Glomerular visceral epithelial cell (primary cell): ENCODE data around the gene FAM114A1.
A peak's percentile ranks its signal among the peaks of the same experiment; 100 is the strongest.

Source experiments
- DNase-seq: peaks from one replicate; pipeline ENCODE4 v3.0.0-alpha.2; 2016; ENCODE audit errors: extremely low spot score

The FAM114A1 gene

DNA sequence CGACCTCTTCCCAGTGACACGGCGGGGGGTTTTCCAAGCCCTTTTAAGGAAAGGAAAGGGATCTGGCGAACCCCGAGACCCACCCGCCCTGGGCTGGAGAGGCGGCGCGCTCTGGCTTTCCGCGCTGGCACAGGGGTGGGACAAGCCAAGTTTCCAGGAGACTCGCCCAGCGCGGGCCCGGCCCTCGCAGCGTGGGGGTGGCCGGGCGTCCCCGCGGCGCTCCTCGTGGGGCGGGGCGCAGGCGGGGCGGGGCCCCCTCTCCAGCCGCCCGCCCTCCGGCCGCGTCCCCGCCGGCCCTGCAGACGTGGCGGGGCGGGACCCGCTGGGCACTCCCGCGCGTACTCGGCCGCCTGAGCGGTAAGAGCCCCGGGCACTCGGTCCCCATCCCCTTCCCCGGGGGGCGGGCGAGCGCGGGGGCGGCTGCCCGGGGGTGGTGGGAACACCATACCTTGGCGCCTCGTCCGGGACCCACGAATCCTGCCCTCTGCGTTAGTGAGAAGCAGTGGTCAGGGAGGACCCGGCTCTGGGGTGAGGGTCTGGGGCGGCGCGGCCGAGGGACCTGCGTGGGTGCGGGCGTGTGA, at the start of gene FAM114A1:
TSS of gene FAM114A1 (plus strand) at position 329 of the 581 bp plus-strand sequence. CDS start 10,273 bp downstream, outside the sequence.
- peak; percentile 90 for DNase-seq

DNA sequence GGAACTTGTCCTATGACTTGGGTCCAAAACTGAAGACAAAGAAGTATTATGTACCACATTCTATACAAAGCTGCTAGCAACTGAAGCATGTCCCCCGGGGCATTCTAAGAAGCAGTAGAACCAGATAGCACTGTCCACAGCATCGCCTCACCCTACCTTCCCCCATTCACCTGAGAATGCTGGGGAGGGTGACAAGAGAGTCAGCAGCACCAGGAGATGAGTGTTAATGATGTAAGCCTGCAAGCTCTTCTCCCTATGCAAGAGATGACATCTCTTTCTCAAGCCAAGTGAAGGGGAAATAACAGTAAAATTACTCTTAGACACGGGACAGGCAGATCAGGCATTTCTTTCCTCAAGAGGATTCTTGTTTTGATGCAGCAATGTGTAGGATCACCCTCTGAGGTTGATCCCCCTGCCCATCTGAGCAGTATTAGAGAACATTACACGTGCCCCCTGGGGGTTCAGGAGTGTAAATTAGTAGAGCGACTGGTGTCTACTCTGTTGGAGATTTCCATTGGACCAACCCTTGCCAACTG, 49.1 kb upstream of the FAM114A1 start:
- no peak for DNase-seq

DNA sequence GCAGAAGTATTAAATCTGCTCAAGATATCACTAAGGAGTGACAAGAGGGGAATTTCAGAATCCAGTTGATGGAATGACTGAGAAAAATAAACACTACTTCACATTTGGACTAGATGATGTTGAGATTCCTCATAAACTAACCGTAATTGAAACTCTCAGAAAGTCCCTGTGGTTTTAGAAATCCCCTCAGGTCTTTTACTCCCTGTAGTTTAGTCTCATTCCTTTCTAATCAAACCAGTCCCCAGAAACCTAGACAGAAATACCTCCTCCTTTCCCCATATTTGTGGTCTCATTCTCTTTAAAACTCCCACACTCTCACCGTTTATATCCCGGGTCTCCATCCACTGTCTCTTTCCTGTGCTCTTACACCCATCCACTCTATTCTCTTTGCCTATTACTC, 48.0 kb upstream of the FAM114A1 start:
- peak; percentile 20 for DNase-seq

DNA sequence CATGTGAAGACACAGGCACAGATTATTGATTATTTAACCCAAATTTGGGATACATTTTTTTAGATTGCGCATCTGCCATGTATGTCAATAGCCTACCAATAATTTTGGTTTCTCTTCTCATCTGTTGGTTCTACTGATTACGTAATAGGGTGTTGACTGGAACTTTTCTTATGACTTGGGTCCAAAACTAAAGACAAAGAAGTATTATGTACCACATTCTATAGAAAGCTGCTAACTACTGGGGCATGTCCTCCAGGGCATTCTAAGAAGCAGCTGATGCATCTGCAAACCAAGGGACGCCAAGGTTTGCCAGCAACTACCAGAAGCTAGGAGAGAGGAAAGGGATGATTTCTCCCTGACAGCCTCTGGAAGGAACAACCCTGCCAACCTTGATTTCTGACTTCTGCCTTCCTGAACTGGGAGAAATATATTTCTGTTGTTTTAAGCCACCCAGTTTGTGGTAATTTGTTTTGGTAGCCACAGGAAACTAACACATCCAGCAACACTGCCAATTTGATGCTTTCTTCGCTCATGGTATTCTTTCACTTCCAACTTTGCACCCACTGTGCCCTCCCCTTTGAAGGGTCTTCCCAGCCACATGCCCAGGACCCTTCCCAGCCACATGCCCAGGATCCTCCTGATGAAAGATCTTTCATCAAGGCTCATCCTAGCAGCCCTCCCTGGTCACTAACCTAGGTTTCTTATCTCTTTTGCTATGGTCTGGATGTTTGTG, 47.1 kb upstream of the FAM114A1 start:
- no peak for DNase-seq

DNA sequence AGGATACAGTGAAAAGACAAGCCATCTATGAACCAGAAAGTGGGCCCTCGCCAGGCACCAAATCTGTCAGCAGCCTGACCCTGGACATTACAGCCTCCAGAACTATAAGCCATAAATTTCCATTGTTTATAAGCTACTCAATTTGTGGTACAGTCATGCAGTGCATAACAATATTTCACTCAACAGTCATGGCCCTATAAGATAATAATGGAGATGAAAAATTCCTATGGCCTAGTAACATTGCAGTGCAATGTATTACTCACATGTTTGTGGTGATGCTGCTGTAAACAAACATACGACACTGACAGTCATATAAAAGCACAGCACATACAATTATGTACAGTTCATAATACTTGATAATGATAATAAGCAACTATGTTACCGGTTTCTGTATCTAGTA, 45.9 kb upstream of the FAM114A1 start:
- no peak for DNase-seq

DNA sequence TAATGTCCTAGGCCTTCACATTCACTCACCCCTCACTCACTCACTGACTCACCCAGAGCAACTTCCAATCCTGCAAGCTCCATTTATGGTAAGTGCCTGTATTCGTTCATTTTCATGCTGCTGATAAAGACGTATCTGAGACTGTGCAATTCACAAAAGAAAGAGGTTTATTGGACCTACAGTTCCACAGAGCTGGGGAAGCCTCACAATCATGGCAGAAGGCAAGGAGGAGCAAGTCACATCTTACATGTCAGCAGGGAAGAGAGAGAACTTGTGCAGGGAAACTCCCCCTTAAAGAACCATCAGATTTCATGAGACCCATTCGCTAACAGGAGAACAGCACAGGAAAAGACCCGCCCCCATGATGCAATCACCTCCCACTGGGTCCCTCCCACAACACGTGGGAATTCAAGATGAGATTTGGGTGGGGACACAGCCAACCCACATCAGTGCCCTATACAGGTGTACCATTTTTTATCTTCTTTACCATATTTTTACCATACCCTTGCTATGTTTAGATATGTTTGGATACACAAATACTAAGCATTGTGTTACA, 44.8 kb upstream of the FAM114A1 start:
- DNase-seq, result no peak

DNA sequence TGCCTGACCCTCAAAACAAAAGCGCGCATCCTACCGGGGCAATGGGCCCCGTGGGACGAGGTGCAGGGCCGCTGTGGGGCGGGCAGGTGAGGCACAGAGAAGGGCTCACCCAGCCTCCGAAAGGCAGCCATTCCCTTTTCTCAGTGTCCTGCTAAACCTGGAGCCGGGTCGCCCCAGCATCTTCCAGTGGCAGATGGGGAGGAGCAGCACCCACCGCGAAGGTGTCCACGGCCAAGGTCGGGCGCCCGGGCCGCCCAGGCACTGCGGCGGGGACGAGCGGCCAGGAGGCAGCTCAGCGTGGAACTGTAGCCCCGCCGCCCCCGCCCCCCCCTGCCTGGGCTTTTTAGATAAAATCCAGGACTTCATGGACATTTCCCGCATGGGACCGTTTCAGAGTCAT, 43.8 kb upstream of the FAM114A1 start:
- no peak for DNase-seq

DNA sequence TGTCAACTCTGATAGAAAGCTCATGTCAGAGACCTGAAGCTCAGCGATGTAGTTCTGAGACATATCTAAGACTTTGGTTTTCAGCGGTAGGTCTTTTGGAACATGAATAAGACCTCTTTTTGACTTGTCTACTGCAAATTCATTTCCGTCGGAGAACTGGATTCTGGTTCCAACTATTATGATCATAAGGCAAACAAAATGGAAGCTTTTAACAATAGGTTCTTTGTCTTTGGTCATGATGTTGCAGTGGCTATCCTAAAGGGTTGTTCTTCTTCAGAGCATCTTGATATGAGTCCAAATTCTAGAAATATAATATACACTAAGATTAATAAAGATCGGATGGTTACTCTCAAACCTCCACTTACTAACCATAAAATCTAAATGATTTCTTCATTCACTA, 38.4 kb upstream of the FAM114A1 start:
- DNase-seq, result no peak

DNA sequence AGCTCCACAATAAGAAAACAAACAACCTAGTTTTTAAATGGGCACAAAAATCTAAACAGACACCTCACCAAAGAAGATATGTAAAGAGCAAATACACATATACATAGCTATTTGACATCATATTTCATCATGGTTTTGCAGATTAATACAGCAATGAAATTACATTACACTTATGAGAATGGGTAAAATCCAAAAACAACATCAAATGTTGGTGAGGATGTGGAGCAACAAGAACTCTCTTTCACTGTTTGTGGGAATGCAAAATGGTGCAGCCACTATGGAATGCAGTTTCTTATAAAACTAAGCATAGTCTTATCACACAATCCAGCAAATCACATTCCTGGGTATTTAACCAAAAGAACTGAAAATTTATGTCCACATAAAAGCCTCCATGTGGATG, 36.0 kb upstream of the FAM114A1 start:
- no peak for DNase-seq

DNA sequence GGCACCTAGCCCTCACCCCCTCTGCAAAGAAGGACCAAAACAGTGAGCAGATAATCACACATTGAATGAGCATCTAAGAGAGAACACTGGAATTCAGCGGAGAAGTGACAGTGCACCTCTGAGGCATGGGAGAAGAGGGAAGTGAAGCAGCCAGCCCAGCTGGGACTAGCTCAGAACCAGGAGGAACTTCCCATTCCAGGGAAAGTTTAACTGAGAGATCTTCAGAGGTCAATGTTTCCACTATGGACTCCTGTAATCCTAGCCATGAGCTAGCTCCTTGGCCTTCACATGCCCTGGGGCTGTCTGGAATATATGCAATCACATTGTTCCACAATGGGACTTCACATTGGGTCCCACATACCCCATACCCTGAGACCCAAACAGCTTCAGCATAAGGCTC, 35.4 kb upstream of the FAM114A1 start:
- no peak for DNase-seq

DNA sequence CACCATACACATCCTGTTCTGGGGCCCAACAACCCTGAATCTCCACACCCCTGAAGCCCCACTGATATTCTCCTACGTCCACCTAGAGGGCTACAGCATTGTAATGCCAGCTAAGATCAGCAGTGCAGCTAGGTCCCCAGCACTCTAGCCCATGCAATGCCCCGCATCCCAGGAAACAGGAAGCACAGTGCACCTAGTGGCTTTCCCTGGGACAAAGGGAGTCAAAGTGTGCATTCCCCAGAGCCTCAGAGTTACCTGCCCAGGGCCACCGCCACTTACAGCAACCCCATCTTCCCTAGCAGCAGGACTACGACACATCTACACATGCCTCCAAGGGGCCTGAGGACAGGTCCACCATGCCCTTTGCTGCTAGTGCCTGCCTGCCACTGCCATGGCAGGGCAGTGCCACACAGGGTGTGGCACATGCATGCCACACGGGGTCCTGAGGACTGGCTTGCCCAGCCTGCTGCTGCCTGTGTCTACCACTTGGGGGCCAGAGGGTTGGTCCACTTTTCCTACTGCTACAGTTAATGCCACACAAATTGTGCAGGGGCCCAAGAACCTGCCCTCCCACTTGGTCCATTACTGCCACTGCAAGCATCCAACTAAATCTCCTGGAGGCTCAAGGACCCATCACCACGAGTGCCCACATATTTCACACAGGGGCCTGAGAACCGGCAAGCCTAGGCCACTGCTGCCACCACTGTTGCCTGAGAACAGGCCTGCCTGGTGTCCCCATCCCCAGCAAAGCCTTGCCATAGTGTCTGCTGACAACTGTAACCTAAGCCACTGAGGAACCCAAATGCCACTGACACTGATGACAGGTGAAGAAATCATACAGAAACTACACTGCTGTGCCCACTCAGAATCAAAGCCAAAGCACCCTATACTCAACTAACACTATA, 34.7 kb upstream of the FAM114A1 start:
- DNase-seq, result no peak

DNA sequence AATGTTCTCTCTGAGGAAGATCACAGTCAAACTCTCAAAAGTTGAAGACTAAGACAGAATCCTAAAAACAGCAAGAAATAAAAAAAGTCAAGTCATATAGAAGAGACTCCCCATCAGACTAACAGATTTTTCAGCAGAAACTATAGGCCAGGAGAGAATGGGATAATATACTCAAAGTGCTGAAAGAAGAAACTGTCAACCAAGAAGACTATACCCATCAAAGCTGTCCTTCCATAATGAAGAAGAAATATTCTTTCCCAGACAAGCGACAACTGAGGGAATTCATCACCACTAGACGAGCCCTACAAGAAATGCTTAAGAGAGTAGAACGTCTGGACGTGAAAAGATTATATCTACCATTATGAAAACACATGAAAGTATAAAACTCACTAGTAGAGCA, 33.0 kb upstream of the FAM114A1 start:
- DNase-seq, result no peak

DNA sequence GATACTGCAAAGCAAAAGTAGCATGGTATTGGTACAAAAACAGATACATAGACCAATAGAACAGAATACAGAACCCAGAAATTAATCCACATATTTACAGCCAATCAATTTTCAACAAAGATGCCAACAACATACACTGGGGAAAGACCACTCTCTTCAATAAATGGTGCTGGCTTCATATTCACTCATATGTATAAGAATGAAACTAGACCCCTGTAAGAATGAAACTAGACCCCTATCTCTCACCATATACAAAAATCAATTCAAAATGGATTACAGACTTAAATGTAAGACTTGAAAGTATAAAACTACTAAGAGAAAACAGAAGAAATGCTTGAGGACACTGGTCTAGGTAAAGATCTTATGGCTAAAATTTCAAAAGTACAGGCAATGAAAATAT, 30.3 kb upstream of the FAM114A1 start:
- DNase-seq, result no peak

DNA sequence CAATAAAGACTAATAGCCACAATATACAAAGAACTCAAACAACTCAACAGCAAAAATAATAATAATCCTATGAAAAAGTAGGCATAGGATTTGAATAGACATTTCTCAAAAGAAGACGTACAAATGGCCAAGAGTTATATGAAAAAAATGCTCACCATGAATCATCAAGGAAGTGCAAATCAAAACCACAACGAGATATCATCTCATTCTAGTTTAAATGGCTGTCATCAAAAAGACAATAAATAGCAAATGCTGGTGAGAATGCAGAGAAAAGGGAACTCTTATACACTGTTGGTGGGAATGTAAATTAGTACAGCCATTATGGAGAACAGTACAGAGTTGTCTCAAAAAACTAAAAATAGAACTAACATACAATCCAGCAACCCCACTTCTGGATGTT, 29.8 kb upstream of the FAM114A1 start:
- no peak for DNase-seq

DNA sequence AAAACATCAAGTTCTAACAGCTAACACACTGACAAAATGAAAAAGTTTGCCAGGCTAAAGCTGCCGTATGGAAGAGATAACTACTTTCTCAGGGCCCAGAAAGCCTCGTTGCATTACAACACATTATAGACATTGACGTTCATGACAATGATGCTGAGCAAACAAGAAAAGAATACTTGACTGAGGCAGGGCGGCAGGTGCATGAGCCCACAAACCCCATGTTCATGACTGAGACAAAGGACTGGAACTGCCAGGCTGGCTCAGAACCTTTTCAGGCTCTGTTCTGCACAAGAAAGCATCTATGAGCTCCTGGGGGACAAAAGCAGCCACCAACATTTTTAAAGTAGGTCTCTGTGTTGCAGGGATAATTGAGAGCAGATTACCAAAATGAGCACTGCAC, 24.6 kb upstream of the FAM114A1 start:
- no peak for DNase-seq

DNA sequence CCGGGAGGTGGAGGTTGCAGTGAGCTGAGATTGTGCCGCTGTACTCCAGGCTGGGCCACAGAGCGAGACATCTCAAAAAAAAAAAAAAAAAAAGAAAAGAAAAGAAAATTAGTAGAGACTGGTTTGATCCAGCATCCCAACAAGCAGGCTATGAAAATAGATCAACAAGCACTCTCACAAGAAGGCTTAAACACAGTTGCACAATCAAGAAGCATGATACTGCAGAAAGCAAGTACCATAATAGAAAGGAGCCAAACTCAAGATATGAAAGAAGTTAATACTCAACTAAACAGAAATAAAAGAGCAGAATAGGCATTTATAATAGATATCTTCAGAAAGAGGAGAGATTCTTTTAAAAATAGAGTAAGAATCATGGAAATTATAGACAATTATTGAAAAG, 21.6 kb upstream of the FAM114A1 start:
- DNase-seq, result no peak

DNA sequence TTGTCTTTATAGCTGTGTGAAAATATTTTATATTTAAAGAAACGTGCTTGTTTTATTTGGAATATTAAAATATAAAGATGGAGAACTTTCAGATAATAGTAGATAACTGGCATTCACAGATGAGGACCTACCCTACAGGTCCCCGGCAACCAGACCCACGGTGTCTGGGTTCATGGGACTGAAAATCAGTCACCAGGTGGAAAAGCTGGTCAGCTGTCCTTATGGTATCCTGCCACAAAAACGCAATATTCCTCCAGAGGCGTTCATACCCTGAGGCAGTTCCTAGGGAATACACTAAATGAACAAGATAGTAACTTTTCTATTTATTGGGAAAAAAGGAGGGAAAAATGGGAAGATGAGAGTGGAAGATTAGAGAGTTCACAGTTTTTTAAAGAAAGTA, 12.1 kb upstream of the FAM114A1 start:
- DNase-seq, result no peak

DNA sequence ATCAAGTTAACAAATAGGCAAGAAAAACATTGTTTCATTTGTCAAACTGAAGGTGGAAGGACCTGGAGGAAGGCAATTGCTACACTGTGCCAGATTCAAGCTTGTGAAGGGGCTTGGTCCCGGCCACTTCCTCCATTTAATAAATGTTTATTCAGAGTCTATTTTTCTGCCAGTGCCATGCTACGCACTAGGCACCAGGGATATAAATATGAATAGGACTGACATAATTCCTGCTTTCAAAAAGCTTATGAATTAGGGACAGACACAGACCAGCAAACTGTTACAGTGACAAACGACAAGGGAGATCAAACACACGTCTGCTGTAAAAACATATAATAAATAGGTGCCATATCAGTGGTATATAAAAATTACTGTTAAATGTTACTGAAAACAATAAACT, 11.6 kb upstream of the FAM114A1 start:
- no peak for DNase-seq

DNA sequence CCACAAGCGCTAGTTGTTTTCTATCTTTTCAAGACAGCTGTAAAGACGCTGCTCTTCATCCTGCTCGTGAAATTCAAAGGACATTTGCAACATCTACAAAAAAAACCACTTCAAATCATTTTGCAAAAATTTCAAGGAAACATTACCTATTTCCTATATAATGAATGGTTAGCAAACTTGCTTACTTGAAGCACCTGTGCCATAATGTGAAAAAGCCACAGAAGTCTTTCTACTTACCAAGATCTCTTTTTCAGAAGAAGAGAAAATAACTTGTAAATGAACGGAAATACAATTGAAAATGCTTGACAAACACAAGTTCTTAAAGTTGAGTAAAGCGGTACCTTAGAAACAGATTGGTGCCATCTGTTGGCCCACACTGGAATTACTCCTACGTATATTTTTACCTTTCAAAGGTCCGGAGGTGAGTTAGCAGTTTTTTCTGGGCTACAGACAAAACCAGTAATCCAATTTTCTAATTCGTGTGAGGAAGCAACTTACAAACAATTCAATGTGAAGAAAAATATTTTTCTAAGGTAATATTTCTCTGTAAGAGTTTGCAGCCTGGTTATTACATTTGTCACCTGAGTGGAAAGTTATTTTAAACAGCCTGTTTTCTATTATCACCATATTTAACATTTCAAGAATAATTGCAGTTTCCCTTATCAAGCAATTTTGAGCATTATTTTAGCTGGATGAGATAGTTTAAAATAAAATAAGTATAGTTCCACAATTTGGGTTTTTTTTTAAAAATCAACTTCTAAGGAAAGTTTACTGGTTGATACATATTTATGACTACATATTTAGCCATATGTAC, 10.9 kb upstream of the FAM114A1 start, which contains the start of gene TLR6:
TSS of gene TLR6 (minus strand) at position 294 of the 814 bp plus-strand sequence. CDS start 27,344 bp downstream, outside the sequence.
- peak; percentile 82 for DNase-seq

DNA sequence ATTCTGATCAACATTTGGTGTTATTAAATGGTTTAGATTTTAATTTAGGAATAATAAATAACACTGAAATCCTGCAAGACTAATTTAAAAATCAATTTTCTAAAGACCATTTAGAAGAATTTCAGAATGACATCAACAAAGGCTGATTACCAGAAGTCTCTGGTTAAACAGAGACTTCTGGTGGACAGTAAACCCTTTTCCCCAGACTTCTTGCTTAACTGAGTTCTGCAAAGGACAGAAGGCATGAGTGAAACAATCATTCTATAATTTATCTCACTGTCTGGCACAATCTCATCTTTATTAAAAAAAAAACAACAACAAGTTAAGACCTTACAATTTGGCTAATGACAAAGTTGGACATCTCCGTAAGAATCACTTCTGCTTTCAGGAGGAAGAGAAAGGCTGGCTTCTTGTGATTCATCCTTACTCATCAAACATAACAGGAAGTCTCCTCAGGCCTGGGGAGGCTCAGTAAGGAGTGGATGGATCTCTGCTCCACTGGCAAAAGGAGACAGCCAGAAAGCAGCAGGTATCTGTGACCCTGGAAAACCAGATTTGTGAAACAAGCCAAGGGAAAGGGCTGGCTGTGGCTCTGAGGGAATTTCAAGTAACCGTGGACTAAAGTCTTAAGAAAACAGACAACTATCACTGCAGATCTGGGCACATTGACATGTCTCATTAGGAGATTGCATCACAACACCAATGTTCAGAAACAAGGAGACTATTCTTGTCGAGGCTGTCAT, 10.1 kb upstream of the FAM114A1 start:
- DNase-seq, result peak; percentile 85

DNA sequence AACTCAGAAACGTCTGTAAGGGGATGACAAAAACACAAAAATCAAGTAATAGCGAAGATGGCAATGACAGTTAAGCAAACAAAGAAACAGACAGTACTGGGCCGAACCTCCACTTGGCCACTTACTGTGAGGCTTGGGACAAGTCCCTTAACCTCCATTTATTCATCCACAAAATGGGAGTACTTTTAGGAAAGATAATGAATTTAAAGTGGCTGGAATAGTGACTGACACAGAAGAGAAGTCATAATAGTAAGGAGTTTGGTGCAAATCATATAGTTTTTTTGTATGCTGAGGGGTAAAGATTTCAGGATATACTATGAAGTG, 9.5 kb upstream of the FAM114A1 start:
- DNase-seq, result no peak
